T-helper 2 cell (primary cell): ENCODE data around the gene LRRC8C.

Experiments used
- DNase-seq, 5 experiments: peaks; one replicate each; pipeline versions ENCODE4 v3.0.0 to v3.0.0-alpha.2; 2012 to 2022

LRRC8C gene

GRCh38 chr1:89734442-89734841 lies 101.5 kb downstream of the LRRC8C start:
- no peak for DNase-seq

DNA sequence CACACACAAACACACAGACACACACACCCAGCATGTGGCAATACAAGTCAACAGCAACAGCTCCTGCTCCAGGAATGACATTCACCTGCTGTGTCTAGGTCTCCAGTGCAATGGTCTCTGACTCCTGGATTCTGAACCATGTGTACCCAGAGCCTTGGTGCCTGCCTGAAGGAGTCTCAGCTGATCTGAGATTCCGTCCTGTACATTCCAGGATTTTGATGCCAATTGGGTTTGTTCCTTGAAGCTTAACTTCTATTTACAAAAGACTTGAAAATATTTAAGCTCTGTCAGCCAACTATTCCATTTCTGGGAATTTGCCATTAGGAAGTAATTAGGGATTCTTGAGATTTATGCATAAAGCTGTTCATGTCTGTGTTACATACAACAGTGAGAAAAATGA lies 102.6 kb downstream of the LRRC8C start:
- no peak for DNase-seq

GRCh38 chr1:89736937-89737733 lies 104.2 kb downstream of the LRRC8C start:
- no peak for DNase-seq

GRCh38 chr1:89737985-89738510 lies 105.1 kb downstream of the LRRC8C start:
- peak in 1 of 5 experiments; percentile 31 for DNase-seq

- DNase-seq: no peak
These were observed 106.3 kb downstream of the LRRC8C start for GRCh38 chr1:89739013-89739843.

DNA sequence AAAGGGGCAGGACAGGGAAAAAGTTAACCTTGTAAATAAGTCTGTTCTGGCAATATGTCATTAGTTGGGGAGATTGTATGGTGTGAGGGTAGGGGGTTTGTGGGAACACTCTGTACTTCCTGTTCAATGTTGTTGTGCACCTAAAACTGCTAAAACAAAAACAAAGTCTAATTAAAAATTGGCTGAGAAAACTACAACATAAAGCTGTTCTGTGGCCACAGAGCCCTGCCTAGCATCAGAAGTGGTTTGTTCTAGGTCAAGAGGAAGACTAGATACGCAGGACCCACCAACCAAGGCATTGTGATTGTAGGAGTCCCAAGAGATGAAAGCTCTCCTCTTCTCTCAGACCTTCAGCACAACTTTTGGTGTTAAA lies 106.9 kb downstream of the LRRC8C start:
- peak in 2 of 5 experiments; percentile 43 for DNase-seq

- DNase-seq: no peak
These were observed 110.9 kb downstream of the LRRC8C start for GRCh38 chr1:89743788-89744187.

DNA sequence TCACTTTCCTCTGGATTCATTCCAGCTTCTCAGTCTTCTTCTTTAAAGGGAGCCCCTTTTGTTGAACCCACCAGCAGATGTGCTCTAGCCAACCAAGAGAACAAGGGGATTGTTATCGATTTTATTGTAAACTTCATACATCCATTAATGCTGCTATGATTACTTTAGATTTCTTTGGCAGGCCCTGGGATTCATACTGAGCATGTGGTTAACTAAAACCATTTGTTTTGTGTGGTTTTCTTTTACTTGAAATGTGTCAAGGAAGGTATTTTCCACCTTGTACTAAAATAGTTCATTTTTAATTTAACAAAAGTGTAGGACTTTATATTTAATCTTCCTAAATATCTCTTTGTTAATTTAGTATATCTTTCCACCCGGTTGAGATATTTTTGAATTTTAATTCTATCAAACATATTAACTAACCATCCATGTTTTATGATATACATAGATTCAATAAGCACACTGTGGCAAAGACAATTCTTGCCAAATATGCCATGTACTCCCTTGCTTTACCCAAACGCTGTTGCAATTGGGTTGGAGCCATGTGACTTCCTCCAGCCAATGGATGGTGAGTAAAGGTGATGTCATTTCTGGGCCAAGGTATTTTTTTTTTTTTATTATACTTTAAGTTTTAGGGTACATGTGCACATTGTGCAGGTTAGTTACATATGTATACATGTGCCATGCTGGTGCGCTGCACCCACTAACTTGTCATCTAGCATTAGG lies 113.7 kb downstream of the LRRC8C start:
- peak in 1 of 5 experiments; percentile 48 for DNase-seq

DNA sequence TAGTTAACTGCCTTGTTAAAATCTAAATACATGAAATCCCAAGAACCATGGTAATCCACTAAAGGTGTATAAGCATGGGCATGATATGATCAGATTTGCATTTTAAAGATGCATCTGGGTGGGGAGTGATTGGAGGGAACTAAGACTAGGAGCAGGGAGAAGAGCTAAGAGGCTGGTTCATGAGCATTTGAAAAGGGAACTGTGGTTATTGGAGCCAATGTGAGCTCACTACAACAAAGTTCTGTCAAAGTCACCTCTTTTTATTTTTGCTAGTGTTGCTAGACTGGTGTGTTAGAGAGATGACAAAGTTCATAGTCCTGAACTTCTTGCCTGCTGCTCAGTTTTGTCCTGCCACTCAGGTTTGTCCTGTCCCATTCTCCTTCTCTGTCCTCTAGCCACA lies 120.8 kb downstream of the LRRC8C start:
- DNase-seq: no peak

- DNase-seq: peak in 1 of 5 experiments; percentile 71
These were observed 121.6 kb downstream of the LRRC8C start for GRCh38 chr1:89754518-89754917.

DNA sequence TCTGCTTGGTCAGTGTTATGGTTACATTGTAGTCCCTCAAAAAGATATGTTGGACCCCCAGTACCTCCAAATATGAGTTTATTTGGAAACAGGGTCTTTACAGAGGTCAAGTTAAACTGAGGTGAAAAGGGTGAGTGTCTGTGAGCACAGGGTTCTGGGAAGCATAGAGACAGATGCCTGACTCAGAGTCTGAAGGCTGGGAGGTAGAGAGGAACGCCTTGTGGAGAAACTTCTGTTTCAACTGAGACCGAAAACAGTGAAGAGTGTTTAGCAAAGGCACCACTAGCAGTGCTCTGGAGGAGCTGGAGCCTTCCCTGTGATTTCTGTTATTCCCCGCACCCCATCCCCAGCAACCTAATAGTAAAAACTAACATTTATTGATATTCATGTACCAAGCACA lies 122.7 kb downstream of the LRRC8C start:
- DNase-seq: no peak

- DNase-seq: peak in 2 of 5 experiments; percentile 27 to 90
These were observed 124.6 kb downstream of the LRRC8C start for GRCh38 chr1:89757532-89757931.

GRCh38 chr1:89758156-89758555 lies 125.2 kb downstream of the LRRC8C start:
- DNase-seq: no peak

GRCh38 chr1:89759036-89759435 lies 126.1 kb downstream of the LRRC8C start:
- DNase-seq: peak in 1 of 5 experiments; percentile 71

- DNase-seq: no peak
These were observed 127.6 kb downstream of the LRRC8C start for GRCh38 chr1:89760496-89760895.

GRCh38 chr1:89761338-89761737 lies 128.4 kb downstream of the LRRC8C start:
- no peak for DNase-seq

DNA sequence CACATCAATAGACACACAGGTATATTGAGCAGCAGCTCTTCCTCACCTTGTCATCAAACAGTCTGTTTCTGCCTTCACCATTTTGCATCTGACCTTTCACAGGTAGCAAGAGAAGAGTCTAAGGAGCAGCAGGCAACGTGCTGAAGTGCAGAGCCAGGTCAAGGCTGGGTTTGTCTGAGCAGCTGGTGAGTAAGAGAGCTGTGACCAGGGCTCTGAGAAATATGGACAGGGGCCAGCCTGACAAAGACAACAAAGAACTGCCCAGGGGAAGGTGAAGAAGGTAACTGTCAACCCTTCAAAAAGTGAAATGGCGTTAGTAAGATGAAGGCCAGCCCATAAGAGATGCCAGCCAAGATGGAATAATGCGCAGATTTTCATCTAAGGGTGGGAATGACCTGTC lies 129.0 kb downstream of the LRRC8C start:
- DNase-seq: no peak

DNA sequence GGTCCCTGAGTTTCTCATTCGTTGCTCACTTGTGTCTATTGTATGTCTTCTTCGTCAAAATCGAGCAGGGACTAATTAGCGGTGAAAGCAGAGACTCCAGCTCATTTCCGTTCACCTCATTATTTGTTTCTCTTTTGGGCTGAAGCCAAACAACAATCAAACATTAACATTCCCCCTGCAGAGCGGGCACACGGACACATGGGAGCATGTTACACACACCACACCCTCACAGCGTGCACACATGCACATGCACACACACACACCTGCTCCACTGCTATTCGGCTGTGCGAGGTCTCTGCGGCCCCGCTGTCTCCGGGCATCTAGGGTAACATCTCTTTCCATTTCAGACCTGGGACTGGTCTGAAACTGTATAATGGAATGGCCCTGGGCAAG lies 129.5 kb downstream of the LRRC8C start:
- DNase-seq: peak in 1 of 5 experiments; percentile 40

- peak; percentile 71 to 89 (median 78) for DNase-seq
These were observed 130.1 kb downstream of the LRRC8C start for GRCh38 chr1:89762779-89763648.

- no peak for DNase-seq
These were observed 130.7 kb downstream of the LRRC8C start for GRCh38 chr1:89763649-89763986.

GRCh38 chr1:89765774-89766173 lies 132.9 kb downstream of the LRRC8C start:
- no peak for DNase-seq

DNA sequence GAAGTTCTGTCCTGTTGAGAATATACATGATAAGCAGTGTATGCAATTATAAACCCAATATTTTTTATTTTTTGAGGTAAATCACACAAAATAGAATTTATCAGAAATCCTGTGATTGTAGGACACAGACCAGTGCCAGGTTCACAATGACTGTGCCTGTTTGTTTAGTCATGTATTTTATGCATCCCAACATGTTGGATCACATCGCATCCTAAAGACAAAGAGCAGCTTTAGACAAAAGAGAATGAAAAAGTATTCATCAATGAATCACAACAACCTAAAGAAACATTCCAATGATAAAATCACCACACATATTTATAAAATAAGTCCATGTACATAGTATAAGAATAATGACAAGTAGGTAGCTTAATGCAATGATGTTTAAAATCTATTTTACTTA lies 134.7 kb downstream of the LRRC8C start:
- DNase-seq: no peak
